Uterus (tissue), 4 donors: Measurements from ENCODE around the gene HSFX3. TPM values are rescaled to one million over a fixed set of nuclear protein-coding genes. Genes with fewer than 3 reads are reported as not detected.
A peak's percentile ranks its signal among the peaks of the same experiment; 100 is the strongest.

Experiments used
- DNase-seq, 2 donors: peaks; one replicate each; pipeline ENCODE4 v3.0.0-alpha.2; 2019 to 2020
- H3K27ac ChIP-seq, 2 donors: fragments of 200-600 bp; sonication (generic); 1 replicate in 1 of 2; 2 replicates in 1 of 2; pipeline ENCODE4 v1.5.1; 2016 to 2018
- H3K27me3 ChIP-seq, 2 donors: fragments of 200-600 bp; sonication (generic); one replicate each; pipeline ENCODE4 v1.5.1; 2018 to 2019; ENCODE audit warnings: control low read depth in 1 of 2
- H3K36me3 ChIP-seq, 2 donors: fragments of 200-600 bp; sonication (generic); one replicate each; pipeline ENCODE4 v1.5.1; 2019; ENCODE audit warnings: control low read depth in 1 of 2
- H3K4me1 ChIP-seq, 2 donors: fragments of 200-600 bp; sonication (generic); one replicate each; pipeline ENCODE4 v1.5.1; 2018 to 2019; ENCODE audit warnings: control low read depth in 1 of 2
- H3K4me3 ChIP-seq, 2 donors: fragments of 200-600 bp; sonication (generic); 1 replicate in 1 of 2; 2 replicates in 1 of 2; pipeline ENCODE4 v1.5.1; 2018 to 2019; ENCODE audit warnings: mild to moderate bottlenecking in 1 of 2
- H3K9me3 ChIP-seq, 2 donors: fragments of 200-600 bp; sonication (generic); one replicate each; pipeline ENCODE4 v1.5.1; 2019; ENCODE audit warnings: control low read depth in 1 of 2
- CTCF ChIP-seq, 4 experiments: fragments of 200-600 bp in 2 of 4; fragments of 450-650 bp in 2 of 4; sonication (generic) in 2 of 4; IDR thresholded peaks; one replicate each; pipeline ENCODE4 v1.5.1; 2016 to 2019; ENCODE audit warnings: antibody characterized with exemption in 4 of 4, mild to moderate bottlenecking in 2 of 4, moderate library complexity in 1 of 4
- POLR2A ChIP-seq, 2 donors: fragments of 450-650 bp; IDR thresholded peaks; one replicate each; pipeline ENCODE4 v1.6.1; 2016; ENCODE audit warnings: antibody characterized with exemption in 2 of 2, mild to moderate bottlenecking in 1 of 2, moderate library complexity in 1 of 2
- intact Hi-C: fragments of 100-400 bp; cut with DNase I; formaldehyde crosslinking; loops from one replicate; pipeline ENCODE4 v1.15.1; 2023; ENCODE audit warnings: low total_unique reads
- total RNA-seq, 4 donors: library from RNA; depleted of rRNA in 3 of 4; stranded (reverse); fragments of >200 nt in 3 of 4; gene quantifications; one replicate each; pipeline versions ENCODE4 v1.1.0 to v1.2.4, GENCODE V29; 2014 to 2023
- donor health status: DM: yes; HTN: yes; CAD: no.

HSFX3 gene
- total RNA-seq, 4 donors from 2014 or later = not detected

- no peak for TF ChIP-seq CTCF (IDR thresholded peaks at IDR 0.05)
- TF ChIP-seq POLR2A (IDR thresholded peaks at IDR 0.05) = no peak
- Histone ChIP-seq H3K36me3 (no peaks in the 10 kb centered on the region), H3K4me1 (no peaks in the 10 kb centered on the region), H3K9me3 (no peaks in the 10 kb centered on the region), H3K27me3 (no peaks in the 10 kb centered on the region), H3K27ac (no peak overlapping the region), H3K4me3 (no peak overlapping the region)
- intact Hi-C loops = no loop called here
- no peak for DNase-seq
Measured at GRCh38 chrX:149515954-149516602, 33.6 kb downstream of the HSFX3 start.

GRCh38 chrX:149513825-149514428 lies 35.8 kb downstream of the HSFX3 start:
- H3K4me3 ChIP-seq = no peak overlapping the region
- H3K4me1 ChIP-seq = no peaks in the 10 kb centered on the region
- no peaks in the 10 kb centered on the region for H3K27me3 ChIP-seq
- no peaks in the 10 kb centered on the region for H3K36me3 ChIP-seq
- H3K9me3 ChIP-seq = no peaks in the 10 kb centered on the region
- H3K27ac ChIP-seq = no peak overlapping the region
- intact Hi-C loops = no loop called here
- TF ChIP-seq POLR2A (IDR thresholded peaks at IDR 0.05) (no peak), CTCF (IDR thresholded peaks at IDR 0.05) (no peak)
- DNase-seq = no peak

GRCh38 chrX:149512225-149512885 lies 37.4 kb downstream of the HSFX3 start:
- H3K9me3 ChIP-seq = no peaks in the 10 kb centered on the region
- H3K27ac ChIP-seq = no peak overlapping the region
- no peaks in the 10 kb centered on the region for H3K36me3 ChIP-seq
- intact Hi-C loops = no loop called here
- H3K27me3 ChIP-seq = no peaks in the 10 kb centered on the region
- DNase-seq = peak; percentile 21 to 27
- H3K4me3 ChIP-seq = no peak overlapping the region
- H3K4me1 ChIP-seq = no peaks in the 10 kb centered on the region
- TF ChIP-seq POLR2A (IDR thresholded peaks at IDR 0.05) = no peak
- TF ChIP-seq CTCF (IDR thresholded peaks at IDR 0.05) = peak; percentile 20 to 39 (median 28)

- Histone ChIP-seq H3K27ac (no peak overlapping the region), H3K27me3 (no peaks in the 10 kb centered on the region), H3K36me3 (no peaks in the 10 kb centered on the region), H3K9me3 (no peaks in the 10 kb centered on the region), H3K4me1 (no peaks in the 10 kb centered on the region), H3K4me3 (no peak overlapping the region)
- intact Hi-C loops = no loop called here
- DNase-seq = no peak
- no peak for TF ChIP-seq CTCF (IDR thresholded peaks at IDR 0.05)
- TF ChIP-seq POLR2A (IDR thresholded peaks at IDR 0.05) = no peak
Measured at GRCh38 chrX:149511081-149511480, 38.6 kb downstream of the HSFX3 start.

GRCh38 chrX:149510386-149510785 lies 39.3 kb downstream of the HSFX3 start:
- DNase-seq = no peak
- Histone ChIP-seq H3K4me3 (no peak overlapping the region), H3K4me1 (no peaks in the 10 kb centered on the region), H3K36me3 (no peaks in the 10 kb centered on the region), H3K9me3 (no peaks in the 10 kb centered on the region), H3K27ac (no peak overlapping the region), H3K27me3 (no peaks in the 10 kb centered on the region)
- no peak for TF ChIP-seq POLR2A (IDR thresholded peaks at IDR 0.05)
- TF ChIP-seq CTCF (IDR thresholded peaks at IDR 0.05) = no peak
- intact Hi-C loops = no loop called here
